Measurements from ENCODE around the gene INO80C. TPM values are rescaled to one million over a fixed set of nuclear protein-coding genes. Genes with fewer than 3 reads are reported as not detected.

The INO80C gene
- total RNA-seq, 1 donor = 4.8 TPM

DNA sequence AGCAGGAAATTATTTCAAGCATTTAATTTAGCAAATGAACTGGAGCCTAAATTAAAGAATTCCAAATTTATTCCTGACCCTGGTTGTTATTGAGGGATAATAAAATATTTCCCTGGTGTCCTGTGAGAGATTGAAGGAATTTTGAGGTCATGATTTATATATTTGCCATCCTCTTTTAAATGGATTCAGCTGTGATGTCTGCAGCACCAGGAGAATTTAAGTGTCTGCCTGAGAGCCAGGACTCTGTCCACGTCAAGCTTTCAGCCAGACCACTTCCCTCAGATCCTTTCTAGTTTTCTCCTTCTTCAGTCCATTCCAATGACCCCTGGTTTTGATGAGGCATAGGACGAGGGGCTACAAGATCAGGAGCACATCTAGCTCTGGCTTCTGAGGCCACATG lies 59.9 kb downstream of the INO80C start:
- DNase-seq (ENCODE audit: low read depth) = no peak
- TF ChIP-seq, protein P1, sequence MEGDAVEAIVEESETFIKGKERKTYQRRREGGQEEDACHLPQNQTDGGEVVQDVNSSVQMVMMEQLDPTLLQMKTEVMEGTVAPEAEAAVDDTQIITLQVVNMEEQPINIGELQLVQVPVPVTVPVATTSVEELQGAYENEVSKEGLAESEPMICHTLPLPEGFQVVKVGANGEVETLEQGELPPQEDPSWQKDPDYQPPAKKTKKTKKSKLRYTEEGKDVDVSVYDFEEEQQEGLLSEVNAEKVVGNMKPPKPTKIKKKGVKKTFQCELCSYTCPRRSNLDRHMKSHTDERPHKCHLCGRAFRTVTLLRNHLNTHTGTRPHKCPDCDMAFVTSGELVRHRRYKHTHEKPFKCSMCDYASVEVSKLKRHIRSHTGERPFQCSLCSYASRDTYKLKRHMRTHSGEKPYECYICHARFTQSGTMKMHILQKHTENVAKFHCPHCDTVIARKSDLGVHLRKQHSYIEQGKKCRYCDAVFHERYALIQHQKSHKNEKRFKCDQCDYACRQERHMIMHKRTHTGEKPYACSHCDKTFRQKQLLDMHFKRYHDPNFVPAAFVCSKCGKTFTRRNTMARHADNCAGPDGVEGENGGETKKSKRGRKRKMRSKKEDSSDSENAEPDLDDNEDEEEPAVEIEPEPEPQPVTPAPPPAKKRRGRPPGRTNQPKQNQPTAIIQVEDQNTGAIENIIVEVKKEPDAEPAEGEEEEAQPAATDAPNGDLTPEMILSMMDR (IDR thresholded peaks at IDR 0.05; ENCODE audit: insufficient read depth, low read length) = no peak
- no peak overlapping the region for H3K4me3 ChIP-seq (ENCODE audit: low read depth, low read length)

DNA sequence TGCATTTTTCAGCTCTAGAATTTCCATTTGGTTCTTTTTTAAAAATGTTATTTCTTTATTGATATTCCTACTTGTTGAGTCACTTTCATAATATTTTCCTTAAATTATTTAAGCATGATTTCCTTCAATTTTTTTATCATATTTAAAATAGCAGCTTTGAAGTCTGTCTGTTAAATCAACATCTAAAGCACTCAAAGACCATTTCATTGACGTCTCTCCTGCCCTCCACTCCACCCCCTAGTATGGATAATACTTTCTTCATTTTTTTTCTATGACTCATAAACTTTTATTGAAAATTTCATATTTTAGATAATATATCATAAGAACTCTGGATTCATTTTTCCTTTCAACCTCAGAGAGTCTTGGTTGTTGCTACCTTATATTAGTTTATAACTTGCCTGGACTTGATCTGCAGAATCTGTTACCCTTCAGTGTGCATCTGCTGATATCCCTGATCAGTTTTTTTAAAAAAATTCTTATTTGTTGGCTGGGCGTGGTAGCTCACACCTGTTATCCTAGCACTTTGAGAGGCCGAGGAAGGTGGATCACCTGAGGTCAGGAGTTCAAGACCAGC lies 61.6 kb downstream of the INO80C start:
- no peak overlapping the region for H3K4me3 ChIP-seq (ENCODE audit: low read depth, low read length)
- TF ChIP-seq, protein P1 (IDR thresholded peaks at IDR 0.05; ENCODE audit: insufficient read depth, low read length) = no peak
- no peak for DNase-seq (ENCODE audit: low read depth)

DNA sequence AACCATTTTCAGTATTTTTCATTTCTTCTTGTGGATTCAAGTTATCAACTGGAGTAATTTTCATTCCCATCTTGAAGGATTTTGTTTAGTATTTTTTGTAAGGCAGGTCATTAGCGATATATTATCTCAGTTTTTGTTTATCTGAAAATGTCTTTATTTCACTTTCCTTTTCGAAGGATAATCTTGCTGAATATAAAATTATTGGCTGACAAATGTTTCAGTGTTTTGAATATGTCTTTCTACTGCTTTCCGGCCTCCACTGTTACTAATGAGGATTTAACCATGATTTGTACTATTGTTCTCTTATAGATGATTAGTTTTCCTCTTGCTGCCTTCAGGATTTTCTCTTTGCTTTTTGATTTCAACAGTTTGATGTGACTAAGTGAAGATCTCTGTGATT lies 62.4 kb downstream of the INO80C start:
- DNase-seq (ENCODE audit: low read depth) = no peak
- no peak overlapping the region for H3K4me3 ChIP-seq (ENCODE audit: low read depth, low read length)
- TF ChIP-seq, protein P1 (IDR thresholded peaks at IDR 0.05; ENCODE audit: insufficient read depth, low read length) = no peak

DNA sequence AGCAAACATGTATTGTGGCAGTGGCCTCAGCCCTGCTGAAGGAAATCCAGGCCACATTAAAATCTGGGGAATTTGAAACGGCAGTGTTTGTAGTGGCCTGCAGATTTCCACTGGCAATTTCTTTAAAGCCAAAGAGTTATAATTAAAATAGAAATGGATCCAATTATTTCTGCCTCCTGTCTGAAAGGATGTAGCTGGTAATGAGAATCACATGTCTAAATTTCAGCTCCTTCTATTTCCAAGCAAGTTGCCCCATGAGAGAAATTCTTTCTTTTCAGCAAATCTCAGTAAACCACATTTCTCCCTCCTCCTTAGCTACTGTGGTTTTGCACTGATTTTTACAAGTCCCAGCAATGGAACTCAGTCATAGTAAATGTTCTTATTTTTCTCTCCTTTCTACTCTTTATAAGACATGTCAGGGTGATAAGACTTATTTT lies 65.2 kb downstream of the INO80C start:
- TF ChIP-seq, protein P1 (IDR thresholded peaks at IDR 0.05; ENCODE audit: insufficient read depth, low read length) = no peak
- peak; percentile 6 for DNase-seq (ENCODE audit: low read depth)
- H3K4me3 ChIP-seq (ENCODE audit: low read depth, low read length) = no peak overlapping the region

DNA sequence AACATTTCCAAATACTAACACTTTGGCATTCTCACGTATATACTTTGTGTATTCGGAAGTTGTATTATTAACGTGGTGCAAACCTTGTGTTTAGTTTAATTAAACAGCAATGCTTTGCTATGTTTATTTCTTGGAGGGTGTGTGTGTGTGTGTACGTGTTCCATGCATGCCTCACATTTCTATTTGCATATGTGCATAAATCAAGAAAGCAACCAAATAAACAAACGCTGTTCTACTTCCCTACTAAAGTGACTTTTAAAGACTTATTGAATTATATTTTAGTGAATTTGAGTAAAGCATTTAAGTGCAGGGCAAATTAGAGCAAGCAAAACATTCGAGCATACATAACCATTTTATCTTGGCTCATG lies 66.4 kb downstream of the INO80C start:
- H3K4me3 ChIP-seq (ENCODE audit: low read depth, low read length) = no peak overlapping the region
- no peak for DNase-seq (ENCODE audit: low read depth)
- TF ChIP-seq, protein P1 (IDR thresholded peaks at IDR 0.05; ENCODE audit: insufficient read depth, low read length) = no peak

DNA sequence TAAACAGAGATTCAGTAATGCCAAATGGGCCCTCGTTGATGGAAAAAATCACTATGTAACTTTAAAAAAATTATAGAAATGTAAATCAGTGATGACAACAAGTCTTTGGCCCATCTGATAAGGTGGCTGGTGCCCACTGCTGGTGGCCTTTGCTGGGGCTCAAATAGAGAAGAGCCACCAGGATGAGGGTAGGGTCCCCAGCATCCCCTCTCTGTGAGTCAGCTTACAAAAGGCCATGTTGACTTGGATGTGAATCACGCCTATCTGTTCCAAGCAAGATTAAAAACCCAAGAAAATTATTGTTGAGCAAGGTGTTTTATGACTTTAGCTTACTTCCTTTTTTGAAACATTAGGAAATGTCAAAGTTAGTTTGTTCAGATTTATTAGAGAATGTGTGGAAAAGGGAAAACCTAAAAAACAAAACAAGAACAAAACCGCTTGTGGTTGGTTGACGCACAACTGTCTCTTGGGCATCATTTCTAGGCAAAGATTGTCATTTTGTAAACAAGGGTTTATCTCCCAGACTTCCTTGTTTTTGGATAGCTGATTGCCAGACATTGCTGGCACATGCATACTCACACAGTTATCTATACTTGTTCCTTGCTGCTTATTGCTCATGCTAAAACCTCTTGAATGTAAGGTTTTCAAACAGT lies 66.9 kb downstream of the INO80C start:
- no peak for DNase-seq (ENCODE audit: low read depth)
- no peak overlapping the region for H3K4me3 ChIP-seq (ENCODE audit: low read depth, low read length)
- TF ChIP-seq, protein P1 (IDR thresholded peaks at IDR 0.05; ENCODE audit: insufficient read depth, low read length) = peak; percentile 2
